GM12864 (cell line): Measurements from ENCODE around the gene PRRC1.
A peak's percentile ranks its signal among the peaks of the same experiment; 100 is the strongest.

Experiments used
- DNase-seq: peaks from one replicate; pipeline ENCODE4 v3.0.0-alpha.2; 2011; ENCODE audit warnings: low read depth
- H3K4me3 ChIP-seq: 2 replicates; pipeline ENCODE4 v1.5.1; 2011; ENCODE audit warnings: mild to moderate bottlenecking, low read depth, low read length, control low read depth
- TF ChIP-seq, protein P1 (sequence below): IDR thresholded peaks from 2 replicates; pipeline ENCODE4 v1.5.1; 2011; ENCODE audit warnings: low read depth, mild to moderate bottlenecking, moderate library complexity, low read length, control low read depth, inconsistent platforms; ENCODE audit errors: missing control alignments

The PRRC1 gene

DNA sequence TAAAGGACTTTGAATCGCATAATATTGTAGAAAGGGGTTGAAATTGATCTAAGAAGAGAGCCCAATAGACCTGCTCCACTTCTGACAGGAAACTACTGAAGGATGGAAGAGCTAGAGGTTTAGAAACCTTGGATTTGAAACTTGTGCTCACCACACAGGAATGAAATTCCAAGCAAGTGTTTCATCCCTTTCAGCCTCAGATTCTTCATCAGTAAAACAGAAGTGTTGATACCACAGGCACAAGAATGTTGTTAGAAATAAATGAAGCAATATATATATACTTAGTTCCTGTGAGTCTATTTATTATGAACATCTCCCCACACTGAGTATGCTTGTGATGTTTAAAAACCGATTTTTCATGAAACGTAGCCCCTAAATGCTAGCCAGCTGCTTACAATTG, 43.8 kb downstream of the PRRC1 start:
- TF ChIP-seq, protein P1, sequence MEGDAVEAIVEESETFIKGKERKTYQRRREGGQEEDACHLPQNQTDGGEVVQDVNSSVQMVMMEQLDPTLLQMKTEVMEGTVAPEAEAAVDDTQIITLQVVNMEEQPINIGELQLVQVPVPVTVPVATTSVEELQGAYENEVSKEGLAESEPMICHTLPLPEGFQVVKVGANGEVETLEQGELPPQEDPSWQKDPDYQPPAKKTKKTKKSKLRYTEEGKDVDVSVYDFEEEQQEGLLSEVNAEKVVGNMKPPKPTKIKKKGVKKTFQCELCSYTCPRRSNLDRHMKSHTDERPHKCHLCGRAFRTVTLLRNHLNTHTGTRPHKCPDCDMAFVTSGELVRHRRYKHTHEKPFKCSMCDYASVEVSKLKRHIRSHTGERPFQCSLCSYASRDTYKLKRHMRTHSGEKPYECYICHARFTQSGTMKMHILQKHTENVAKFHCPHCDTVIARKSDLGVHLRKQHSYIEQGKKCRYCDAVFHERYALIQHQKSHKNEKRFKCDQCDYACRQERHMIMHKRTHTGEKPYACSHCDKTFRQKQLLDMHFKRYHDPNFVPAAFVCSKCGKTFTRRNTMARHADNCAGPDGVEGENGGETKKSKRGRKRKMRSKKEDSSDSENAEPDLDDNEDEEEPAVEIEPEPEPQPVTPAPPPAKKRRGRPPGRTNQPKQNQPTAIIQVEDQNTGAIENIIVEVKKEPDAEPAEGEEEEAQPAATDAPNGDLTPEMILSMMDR: no peak
- DNase-seq: no peak
- H3K4me3 ChIP-seq: no peak overlapping the region

DNA sequence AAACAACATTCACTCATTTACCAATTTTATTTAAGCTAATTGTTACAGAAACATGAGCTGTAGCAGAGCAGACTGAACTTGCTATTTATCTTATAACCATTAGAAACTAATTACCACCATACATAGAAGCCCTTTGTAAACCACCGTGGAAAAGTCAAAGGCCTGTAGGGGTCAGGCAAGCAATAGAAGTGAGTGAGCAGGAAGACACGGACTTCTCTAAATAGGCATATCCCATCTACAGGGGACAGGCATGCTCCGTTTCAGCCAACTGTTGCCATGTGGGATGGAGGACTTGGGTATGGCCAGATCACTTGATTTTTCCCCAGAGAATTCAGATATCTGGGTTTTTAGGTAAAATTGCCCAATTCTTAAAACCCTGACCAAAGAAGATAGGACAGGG, 44.8 kb downstream of the PRRC1 start:
- H3K4me3 ChIP-seq: no peak overlapping the region
- TF ChIP-seq, protein P1: no peak
- DNase-seq: no peak

DNA sequence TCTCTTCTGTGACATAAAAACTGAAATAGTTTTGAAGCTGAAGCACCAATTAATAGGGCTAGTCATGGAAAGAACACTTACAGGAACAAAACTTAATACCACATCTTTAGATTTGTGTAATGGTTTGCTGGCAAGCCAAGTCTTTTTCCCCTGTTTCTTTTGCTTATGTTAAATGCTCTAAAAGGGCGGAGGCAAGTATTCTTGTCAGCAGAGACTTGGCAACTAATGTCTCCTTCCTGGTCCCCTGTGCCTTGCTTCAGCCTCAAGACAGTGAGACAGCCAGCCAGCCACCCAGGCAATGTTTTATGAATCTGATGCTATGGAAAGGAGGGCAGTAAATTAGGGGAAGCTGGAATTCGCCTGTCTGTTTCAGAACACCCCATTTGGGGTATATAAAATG, 45.7 kb downstream of the PRRC1 start:
- TF ChIP-seq, protein P1: no peak
- H3K4me3 ChIP-seq: no peak overlapping the region
- DNase-seq: no peak

DNA sequence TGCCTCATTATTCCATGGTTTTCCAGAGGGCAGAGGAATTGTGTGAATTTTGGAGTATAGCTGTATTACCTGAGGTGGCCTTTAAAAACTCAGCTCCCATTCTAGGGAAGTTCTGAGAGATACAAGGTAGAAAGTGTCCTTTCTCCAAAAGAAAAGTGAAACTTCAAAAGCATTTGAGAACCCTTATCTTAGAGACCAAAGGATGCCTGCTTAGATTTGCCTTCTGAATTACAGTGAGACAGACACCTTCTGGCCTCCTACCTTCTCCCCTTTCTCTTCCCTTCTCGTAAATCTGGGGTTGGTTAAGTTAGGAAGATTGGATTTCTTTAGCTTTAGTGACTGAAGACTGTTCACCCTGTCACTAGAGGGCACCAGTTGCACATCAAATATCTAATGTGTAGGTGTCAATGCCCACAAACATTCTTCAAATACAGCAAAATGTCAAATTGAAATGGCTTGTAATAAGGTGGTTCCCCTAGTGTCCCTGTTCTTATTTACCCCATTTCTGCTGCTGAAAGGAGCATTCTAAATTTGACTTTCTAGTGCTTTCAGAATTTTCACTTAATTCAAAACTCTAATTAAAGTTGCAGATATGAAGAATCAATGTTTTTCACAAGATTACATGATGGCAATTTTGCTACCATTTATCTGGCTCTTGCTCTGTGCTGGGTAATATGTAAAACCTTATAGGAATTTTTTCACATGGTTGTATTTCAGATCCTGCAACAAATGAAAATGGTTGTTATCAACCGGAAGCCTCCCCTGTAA, 46.7 kb downstream of the PRRC1 start:
- H3K4me3 ChIP-seq: no peak overlapping the region
- TF ChIP-seq, protein P1: peak; percentile 68
- no peak for DNase-seq

- no peak overlapping the region for H3K4me3 ChIP-seq
- DNase-seq: no peak
- TF ChIP-seq, protein P1: no peak
These were observed 48.3 kb downstream of the PRRC1 start for GRCh38 chr5:127565586-127566270.

DNA sequence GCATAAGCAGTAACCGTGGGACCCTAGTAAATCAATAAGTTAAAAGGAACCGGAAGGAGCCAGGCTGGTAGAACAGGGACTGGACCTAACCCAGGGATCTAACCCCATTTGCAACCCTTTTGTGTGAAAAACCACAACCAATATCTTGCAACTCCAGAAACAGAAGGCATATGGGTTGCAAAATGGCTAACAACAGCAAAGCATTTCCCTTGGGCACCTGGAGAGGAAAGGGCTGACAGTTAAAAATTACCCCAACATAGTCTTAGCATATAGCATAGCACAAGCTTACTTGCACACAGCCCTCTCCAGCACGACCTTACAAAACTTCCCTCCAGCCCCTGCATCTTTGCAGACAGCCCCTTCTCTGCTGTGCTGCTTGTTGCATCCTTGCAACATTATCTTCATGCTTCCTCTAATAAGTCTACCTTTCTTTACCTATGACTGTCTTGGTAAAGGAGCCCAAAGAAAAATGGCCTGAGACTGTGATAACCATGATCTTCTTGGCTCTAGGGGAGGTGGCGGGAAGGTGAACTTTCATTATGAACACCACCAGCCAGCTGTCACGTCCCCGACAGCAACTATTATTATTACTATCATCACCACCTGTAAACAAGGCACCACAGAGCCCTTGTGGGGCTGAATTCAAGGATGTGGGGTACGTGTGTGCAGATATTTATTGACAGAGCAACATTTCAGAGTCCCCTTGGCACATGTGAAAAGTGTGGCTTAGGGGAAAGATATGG, 49.8 kb downstream of the PRRC1 start:
- no peak overlapping the region; the same call in 1 of the 2 replicates for H3K4me3 ChIP-seq
- TF ChIP-seq, protein P1: no peak
- no peak for DNase-seq
